CD14-positive monocyte (primary cell): ENCODE data around the gene PDK2. TPM values are rescaled to one million over a fixed set of nuclear protein-coding genes. Genes with fewer than 3 reads are reported as not detected.

Experiments used
- DNase-seq, 3 donors: peaks; one replicate each; pipeline ENCODE4 v3.0.0-alpha.2; 2011 to 2022
- H2AFZ ChIP-seq: 2 replicates; pipeline ENCODE4 v1.6.0; 2012; ENCODE audit warnings: mild to moderate bottlenecking, low read depth, low read length, inconsistent platforms; ENCODE audit not compliant: insufficient read depth, poor library complexity, severe bottlenecking
- H3K27ac ChIP-seq, 2 donors: 1 replicate in 1 of 2; 2 replicates in 1 of 2; pipeline ENCODE4 v1.5.1; 2012 to 2013; ENCODE audit warnings: low read length in 2 of 2, control low read depth in 1 of 2, inconsistent platforms in 1 of 2, low read depth in 1 of 2, mild to moderate bottlenecking in 1 of 2
- H3K27me3 ChIP-seq, 2 donors: one replicate each; pipeline versions ENCODE4 v1.6.0 to v1.6.1; 2011 to 2013; ENCODE audit warnings: low read length in 2 of 2; ENCODE audit not compliant: control insufficient read depth in 2 of 2, insufficient read depth in 2 of 2
- H3K36me3 ChIP-seq, 2 donors: replicated peaks in 1 of 2; 1 replicate in 1 of 2; 2 replicates in 1 of 2; pipeline versions ENCODE4 v1.5.1 to v1.6.1; 2012 to 2013; ENCODE audit warnings: low read length in 2 of 2, control low read depth in 1 of 2, inconsistent platforms in 1 of 2, mild to moderate bottlenecking in 1 of 2; ENCODE audit not compliant: insufficient read depth in 2 of 2, control insufficient read depth in 1 of 2
- H3K4me1 ChIP-seq, 2 donors: 1 replicate in 1 of 2; 2 replicates in 1 of 2; pipeline versions ENCODE4 v1.5.1 to v1.6.1; 2012 to 2013; ENCODE audit warnings: low read length in 2 of 2, control low read depth in 1 of 2, inconsistent platforms in 1 of 2, mild to moderate bottlenecking in 1 of 2, moderate library complexity in 1 of 2; ENCODE audit not compliant: insufficient read depth in 2 of 2, control insufficient read depth in 1 of 2
- H3K4me2 ChIP-seq: replicated peaks from 2 replicates; pipeline ENCODE3; 2012; ENCODE audit warnings: low read length, moderate library complexity, mild to moderate bottlenecking; ENCODE audit not compliant: poor library complexity, severe bottlenecking; ENCODE audit errors: extremely low read depth
- H3K4me3 ChIP-seq, 3 experiments: fragments of 200-600 bp in 1 of 3; sonication (generic) in 1 of 3; replicated peaks in 1 of 3; 1 replicate in 2 of 3; 2 replicates in 1 of 3; pipeline ENCODE4 v1.5.1; 2011 to 2013; ENCODE audit warnings: low read length in 3 of 3, mild to moderate bottlenecking in 3 of 3, control low read depth in 2 of 3, low read depth in 2 of 3, inconsistent platforms in 1 of 3, moderate library complexity in 1 of 3
- H3K79me2 ChIP-seq: 2 replicates; pipeline ENCODE4 v1.6.0; 2012; ENCODE audit warnings: mild to moderate bottlenecking, control low read depth, inconsistent platforms, low read length, moderate library complexity; ENCODE audit not compliant: insufficient read depth
- H3K9ac ChIP-seq: 2 replicates; pipeline ENCODE4 v1.6.0; 2017; ENCODE audit warnings: low read length, mild to moderate bottlenecking; ENCODE audit not compliant: insufficient read depth, poor library complexity, severe bottlenecking
- H3K9me3 ChIP-seq, 2 donors: replicated peaks in 1 of 2; 1 replicate in 1 of 2; 2 replicates in 1 of 2; pipeline versions ENCODE4 v1.5.1 to v1.6.1; 2012 to 2013; ENCODE audit warnings: low read length in 2 of 2, control low read depth in 1 of 2; ENCODE audit not compliant: control insufficient read depth in 1 of 2, insufficient read depth in 1 of 2
- H4K20me1 ChIP-seq: 2 replicates; pipeline ENCODE4 v1.6.0; 2012; ENCODE audit warnings: mild to moderate bottlenecking, low read length, control low read depth, moderate library complexity; ENCODE audit not compliant: insufficient read depth
- H3K27ac Mint-ChIP-seq, 7 donors: one replicate each; pipeline ENCODE4 v1.8.0; 2020; ENCODE audit warnings: mild to moderate bottlenecking in 7 of 7, mixed read lengths in 7 of 7, moderate library complexity in 6 of 7, inconsistent platforms in 2 of 7
- H3K27me3 Mint-ChIP-seq, 3 donors: one replicate each; pipeline ENCODE4 v1.8.0; 2021 to 2022; ENCODE audit warnings: low read depth in 3 of 3, mild to moderate bottlenecking in 3 of 3, mixed read lengths in 3 of 3, moderate library complexity in 3 of 3, inconsistent platforms in 1 of 3
- H3K36me3 Mint-ChIP-seq, 2 donors: one replicate each; pipeline ENCODE4 v1.8.0; 2020; ENCODE audit warnings: mixed read lengths in 2 of 2, inconsistent platforms in 1 of 2, mild to moderate bottlenecking in 1 of 2
- H3K4me1 Mint-ChIP-seq: one replicate; pipeline ENCODE4 v1.8.0; 2020; ENCODE audit warnings: mild to moderate bottlenecking, mixed read lengths
- H3K4me3 Mint-ChIP-seq, 2 donors: one replicate each; pipeline ENCODE4 v1.8.0; 2020; ENCODE audit warnings: mild to moderate bottlenecking in 2 of 2, mixed read lengths in 2 of 2, moderate library complexity in 1 of 2
- H3K9me3 Mint-ChIP-seq, 7 donors: one replicate each; pipeline ENCODE4 v1.8.0; 2020 to 2022; ENCODE audit warnings: mixed read lengths in 7 of 7, mild to moderate bottlenecking in 6 of 7, moderate library complexity in 6 of 7, inconsistent platforms in 2 of 7
- CTCF ChIP-seq: fragments of 200-600 bp; IDR thresholded peaks from one replicate; pipeline ENCODE4 v1.8.0; 2022; ENCODE audit warnings: antibody characterized with exemption, mild to moderate bottlenecking
- WGBS: methylation state at CpG from one replicate; pipeline ENCODE4 v1.1.5; 2013; ENCODE audit warnings: missing lambda C conversion rate; ENCODE audit not compliant: insufficient coverage; 5-methylcytosine and 5-hydroxymethylcytosine counted together
- intact Hi-C, 2 donors: fragments of 100-400 bp; cut with micrococcal nuclease; formaldehyde crosslinking; loops; one replicate each; pipeline versions ENCODE4 v1.15.0 to v1.15.1; 2023
- polyA plus RNA-seq, 3 donors: library from polyadenylated mRNA; depleted of rRNA in 1 of 3; unstranded in 2 of 3; stranded (reverse) in 1 of 3; fragments of 300-500 nt in 2 of 3; fragments of >200 nt in 1 of 3; fragmentation: Illumina TruSeq in 2 of 3; gene quantifications; 1 replicate in 2 of 3; 2 replicates in 1 of 3; pipeline ENCODE4 v1.2.3, GENCODE V29; 2012 to 2021

The PDK2 gene
- polyA plus RNA-seq, 3 donors = 15.9 to 43.0 (median 23.4) TPM

GRCh38 chr17:50139950-50140885 is 45.1 kb downstream of the PDK2 start:
- Histone ChIP-seq H3K9ac (no peak overlapping the region), H3K27ac (peak overlapping the region in 1 of 2 donors; percentile 57), H4K20me1 (peaks cover 100% of the 10 kb centered on the region), H3K79me2 (peaks cover 66% of the 10 kb centered on the region), H3K4me3 (peak overlapping the region in 1 of 3 experiments; percentile 59), H3K4me2 (peak overlapping the region; percentile 67), H3K36me3 (peaks cover 97 to 100% of the 10 kb centered on the region in 2 donors), H3K4me1 (peaks cover 49 to 58% of the 10 kb centered on the region in 2 donors), H3K9me3 (no peaks in the 10 kb centered on the region), H2AFZ (no peak overlapping the region), H3K27me3 (no peaks in the 10 kb centered on the region)
- 12% methylated on average over 10 of the region's 19 CpGs for WGBS
- H3K4me1 Mint-ChIP-seq = peaks cover 61% of the 10 kb centered on the region
- peaks cover 0 to 5% (median 1%) of the 10 kb centered on the region in 7 donors for H3K9me3 Mint-ChIP-seq
- H3K27me3 Mint-ChIP-seq = peaks cover 0 to 1% (median 0%) of the 10 kb centered on the region in 3 donors
- peak overlapping the region; percentile 62 to 64 for H3K4me3 Mint-ChIP-seq
- intact Hi-C loops = loop anchor here in 1 of 2 donors (1.0 kb wide), 1 partner anchor 8 kb away; no protein-coding TSS in a partner anchor
- H3K27ac Mint-ChIP-seq = peak overlapping the region; percentile 62 to 91 (median 75)
- H3K36me3 Mint-ChIP-seq = peaks cover 98 to 100% of the 10 kb centered on the region in 2 donors
- TF ChIP-seq CTCF = peak; percentile 93
- peak; percentile 70 to 81 (median 76) for DNase-seq

GRCh38 chr17:50141026-50141744 is 46.0 kb downstream of the PDK2 start:
- Histone ChIP-seq H3K4me3 (peak overlapping the region in 1 of 3 experiments; percentile 59), H3K36me3 (peaks cover 92 to 100% of the 10 kb centered on the region in 2 donors), H3K9ac (no peak overlapping the region), H3K4me1 (peaks cover 58 to 67% of the 10 kb centered on the region in 2 donors), H3K4me2 (peak overlapping the region; percentile 67), H2AFZ (no peak overlapping the region), H4K20me1 (peaks cover 100% of the 10 kb centered on the region), H3K27ac (peak overlapping the region; percentile 7 to 57), H3K9me3 (no peaks in the 10 kb centered on the region), H3K79me2 (peaks cover 76% of the 10 kb centered on the region), H3K27me3 (no peaks in the 10 kb centered on the region)
- peaks cover 71% of the 10 kb centered on the region for H3K4me1 Mint-ChIP-seq
- TF ChIP-seq CTCF = no peak
- peaks cover 96 to 100% of the 10 kb centered on the region in 2 donors for H3K36me3 Mint-ChIP-seq
- peak overlapping the region in 6 of 7 donors; percentile 3 to 88 (median 64) for H3K27ac Mint-ChIP-seq
- peak overlapping the region in 1 of 2 donors; percentile 64 for H3K4me3 Mint-ChIP-seq
- WGBS = 78% methylated on average over 7 of the region's 16 CpGs
- intact Hi-C loops = no loop called here
- no peak for DNase-seq
- H3K27me3 Mint-ChIP-seq = peaks cover 0 to 1% (median 0%) of the 10 kb centered on the region in 3 donors
- peaks cover 0 to 5% (median 1%) of the 10 kb centered on the region in 7 donors for H3K9me3 Mint-ChIP-seq
